Endothelial cell (in vitro differentiated cells): ENCODE results near the gene JPH4. TPM values are rescaled to one million over a fixed set of nuclear protein-coding genes. Genes with fewer than 3 reads are reported as not detected.
A peak's percentile ranks its signal among the peaks of the same experiment; 100 is the strongest.

Experiments
- DNase-seq: peaks from one replicate; pipeline ENCODE4 v3.0.0; 2021; ENCODE audit warnings: low spot score
- H3K27ac Mint-ChIP-seq: one replicate; pipeline ENCODE4 v1.8.0; 2021; ENCODE audit warnings: mixed read lengths, inconsistent platforms; ENCODE audit not compliant: unreplicated experiment
- H3K27me3 Mint-ChIP-seq: one replicate; pipeline ENCODE4 v1.8.0; 2021; ENCODE audit warnings: mild to moderate bottlenecking, moderate library complexity, mixed read lengths, inconsistent platforms; ENCODE audit not compliant: unreplicated experiment
- H3K36me3 Mint-ChIP-seq: one replicate; pipeline ENCODE4 v1.8.0; 2021; ENCODE audit warnings: mild to moderate bottlenecking, low read depth, mixed read lengths, inconsistent platforms; ENCODE audit not compliant: unreplicated experiment
- H3K4me1 Mint-ChIP-seq: one replicate; pipeline ENCODE4 v1.8.0; 2021; ENCODE audit warnings: mild to moderate bottlenecking, mixed read lengths, inconsistent platforms; ENCODE audit not compliant: unreplicated experiment
- H3K4me3 Mint-ChIP-seq: one replicate; pipeline ENCODE4 v1.8.0; 2021; ENCODE audit warnings: mild to moderate bottlenecking, mixed read lengths, inconsistent platforms; ENCODE audit not compliant: unreplicated experiment
- H3K9me3 Mint-ChIP-seq: one replicate; pipeline ENCODE4 v1.8.0; 2021; ENCODE audit warnings: mixed read lengths, inconsistent platforms; ENCODE audit not compliant: unreplicated experiment
- total RNA-seq: library from RNA; stranded (reverse); fragmentation: NEBNext Ultra II Directional; extraction: Animal tissue kit (Norgen Biotek cat#: 25700); gene quantifications from one replicate; pipeline ENCODE4 v1.2.1, GENCODE V29; 2021; ENCODE audit not compliant: unreplicated experiment
- TF ChIP-seq, protein P1 (sequence below): fragments of 200-600 bp; sonication (generic); IDR thresholded peaks from one replicate; pipeline ENCODE4 v1.5.0; 2021; ENCODE audit warnings: antibody characterized with exemption; ENCODE audit not compliant: unreplicated experiment

Gene JPH4
- total RNA-seq, 1 donor from 2014 or later, result 0.64 TPM

DNA sequence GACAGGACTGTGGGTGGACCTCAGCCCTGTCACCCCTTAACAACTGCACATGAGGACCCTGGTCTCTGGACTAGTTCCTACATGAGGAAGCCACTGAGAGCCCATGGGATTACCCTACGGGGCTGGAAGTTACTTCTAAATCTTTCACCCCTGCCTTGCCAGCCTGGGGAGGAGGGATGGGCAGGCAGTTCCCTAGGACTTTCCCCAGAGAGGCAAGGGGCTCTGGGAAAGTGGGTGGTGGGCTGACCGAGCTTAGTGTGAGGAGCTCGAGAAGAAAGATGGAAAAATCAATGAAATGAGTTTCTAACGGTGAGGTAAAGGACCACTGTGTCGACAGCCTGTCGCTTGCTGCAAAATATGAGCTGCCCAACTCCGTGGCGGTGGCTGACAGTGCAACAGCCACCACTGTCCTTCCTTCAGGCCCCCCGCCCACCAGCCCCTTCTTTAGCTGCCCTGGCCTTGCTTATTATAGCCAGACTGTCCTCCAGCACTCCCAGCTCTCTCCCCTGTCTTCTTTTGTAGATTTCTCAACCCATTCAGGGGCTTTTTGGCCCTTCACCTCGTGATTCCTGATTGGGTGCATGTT lies 32.0 kb downstream of the JPH4 start:
- H3K36me3 Mint-ChIP-seq, result no peaks in the 10 kb centered on the region
- peaks cover 1% of the 10 kb centered on the region for H3K27me3 Mint-ChIP-seq
- H3K4me3 Mint-ChIP-seq, result no peak overlapping the region
- TF ChIP-seq, protein P1, sequence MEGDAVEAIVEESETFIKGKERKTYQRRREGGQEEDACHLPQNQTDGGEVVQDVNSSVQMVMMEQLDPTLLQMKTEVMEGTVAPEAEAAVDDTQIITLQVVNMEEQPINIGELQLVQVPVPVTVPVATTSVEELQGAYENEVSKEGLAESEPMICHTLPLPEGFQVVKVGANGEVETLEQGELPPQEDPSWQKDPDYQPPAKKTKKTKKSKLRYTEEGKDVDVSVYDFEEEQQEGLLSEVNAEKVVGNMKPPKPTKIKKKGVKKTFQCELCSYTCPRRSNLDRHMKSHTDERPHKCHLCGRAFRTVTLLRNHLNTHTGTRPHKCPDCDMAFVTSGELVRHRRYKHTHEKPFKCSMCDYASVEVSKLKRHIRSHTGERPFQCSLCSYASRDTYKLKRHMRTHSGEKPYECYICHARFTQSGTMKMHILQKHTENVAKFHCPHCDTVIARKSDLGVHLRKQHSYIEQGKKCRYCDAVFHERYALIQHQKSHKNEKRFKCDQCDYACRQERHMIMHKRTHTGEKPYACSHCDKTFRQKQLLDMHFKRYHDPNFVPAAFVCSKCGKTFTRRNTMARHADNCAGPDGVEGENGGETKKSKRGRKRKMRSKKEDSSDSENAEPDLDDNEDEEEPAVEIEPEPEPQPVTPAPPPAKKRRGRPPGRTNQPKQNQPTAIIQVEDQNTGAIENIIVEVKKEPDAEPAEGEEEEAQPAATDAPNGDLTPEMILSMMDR, result no peak
- H3K9me3 Mint-ChIP-seq, result no peaks in the 10 kb centered on the region
- DNase-seq, result no peak
- H3K27ac Mint-ChIP-seq, result no peak overlapping the region
- H3K4me1 Mint-ChIP-seq, result peaks cover 17% of the 10 kb centered on the region

DNA sequence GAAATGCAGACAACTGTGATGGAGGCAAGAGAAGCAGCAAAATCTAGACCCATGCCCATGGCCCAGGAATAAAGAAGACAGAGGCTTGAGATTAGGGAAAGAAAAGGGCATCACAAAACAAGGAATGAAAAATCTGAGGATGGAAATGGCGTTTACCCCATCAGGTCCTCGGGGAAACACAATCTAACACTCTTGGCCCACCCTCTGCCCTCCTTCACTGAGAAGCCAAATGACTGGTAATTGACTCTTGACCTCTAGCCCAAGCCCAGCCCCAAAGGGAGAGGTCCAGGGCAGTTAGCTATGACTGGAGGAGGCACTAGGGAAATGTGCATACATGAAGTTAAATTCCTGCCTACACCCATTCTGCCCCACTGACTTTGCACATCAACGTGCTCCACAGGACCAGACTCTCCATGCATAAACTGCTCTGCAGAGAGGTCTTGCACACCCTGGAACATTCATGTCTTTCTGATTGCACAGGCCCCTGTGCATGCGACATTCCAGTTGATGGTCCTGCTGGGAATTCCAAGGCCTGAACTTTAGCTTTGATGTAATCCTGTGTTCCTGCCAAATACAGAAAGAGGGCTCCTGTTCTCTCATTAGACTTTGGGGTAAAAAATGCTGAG lies 32.7 kb downstream of the JPH4 start:
- Mint-ChIP-seq H3K27me3 (peaks cover 4% of the 10 kb centered on the region), H3K36me3 (no peaks in the 10 kb centered on the region), H3K4me3 (no peak overlapping the region), H3K9me3 (no peaks in the 10 kb centered on the region), H3K27ac (peak overlapping the region; percentile 39), H3K4me1 (peaks cover 17% of the 10 kb centered on the region)
- no peak for DNase-seq
- TF ChIP-seq, protein P1, result no peak

DNA sequence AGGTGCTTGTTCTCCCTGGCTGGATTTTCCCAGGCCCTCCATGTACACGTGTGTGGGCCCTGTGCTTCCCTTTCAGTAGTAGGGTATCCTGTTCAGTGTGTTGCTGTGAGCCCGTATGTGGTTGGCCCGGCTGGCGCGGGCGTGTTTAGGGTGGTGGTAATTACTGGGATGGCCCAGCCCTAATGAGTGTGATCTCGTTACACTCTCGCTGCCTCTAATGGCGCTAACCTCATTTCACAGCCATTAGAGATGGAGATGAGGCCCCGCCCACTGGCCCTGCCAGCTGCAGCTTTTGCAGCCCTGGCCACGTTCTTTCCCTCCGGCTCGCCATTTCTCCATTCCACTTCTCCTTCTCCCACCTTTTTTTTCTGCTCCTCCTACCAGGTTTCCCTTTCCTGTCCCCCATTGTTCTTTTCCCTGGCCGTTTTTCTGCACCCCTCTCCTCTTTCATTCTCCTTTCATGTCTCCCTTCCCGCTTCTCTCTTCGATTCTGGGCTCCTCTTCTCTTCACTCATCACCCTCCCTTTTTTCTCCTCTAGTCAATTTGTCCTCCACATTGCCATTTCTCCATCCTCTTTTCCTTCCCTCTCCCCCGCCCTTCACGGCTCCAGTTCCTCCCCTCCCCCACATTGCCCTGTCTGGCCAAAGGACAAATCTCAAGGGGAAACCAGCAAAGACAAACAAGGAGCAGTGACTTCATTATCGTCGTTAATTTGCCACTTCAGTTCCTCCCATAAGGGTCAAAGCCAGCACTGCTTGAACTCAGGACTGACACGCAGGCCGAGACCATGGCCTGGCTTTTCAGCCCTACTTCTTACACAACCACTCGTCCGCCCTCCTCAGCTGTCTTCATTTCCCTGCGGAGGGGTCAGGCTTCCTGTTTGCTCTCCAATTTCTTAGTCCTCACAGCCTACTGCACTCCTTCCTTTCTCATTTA lies 33.8 kb downstream of the JPH4 start:
- TF ChIP-seq, protein P1, result no peak
- Mint-ChIP-seq H3K27ac (peak overlapping the region; percentile 55), H3K36me3 (no peaks in the 10 kb centered on the region), H3K27me3 (peaks cover 4% of the 10 kb centered on the region), H3K9me3 (no peaks in the 10 kb centered on the region), H3K4me1 (peaks cover 18% of the 10 kb centered on the region), H3K4me3 (peak overlapping the region; percentile 76)
- no peak for DNase-seq

DNA sequence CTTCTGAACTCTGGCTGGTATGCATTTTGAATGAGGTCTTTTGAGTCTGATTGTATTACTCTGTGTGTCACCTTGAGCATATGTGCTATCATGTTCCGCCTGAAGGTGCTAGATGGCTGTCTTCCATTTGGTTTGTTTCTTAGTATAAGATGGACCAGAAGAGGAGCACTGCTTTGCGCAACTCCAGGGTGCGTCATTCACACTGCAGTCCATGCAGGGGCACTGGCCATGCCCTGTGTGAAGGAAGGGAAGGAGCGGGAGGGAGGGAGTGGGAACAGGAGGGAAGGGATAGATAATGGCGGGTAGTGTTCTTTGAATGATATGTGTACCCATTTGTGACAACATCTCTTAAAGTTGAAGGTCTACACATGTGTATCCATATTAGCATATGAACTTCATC lies 35.2 kb downstream of the JPH4 start:
- peaks cover 4% of the 10 kb centered on the region for H3K36me3 Mint-ChIP-seq
- peaks cover 4% of the 10 kb centered on the region for H3K27me3 Mint-ChIP-seq
- no peak overlapping the region for H3K27ac Mint-ChIP-seq
- H3K9me3 Mint-ChIP-seq, result no peaks in the 10 kb centered on the region
- H3K4me3 Mint-ChIP-seq, result no peak overlapping the region
- TF ChIP-seq, protein P1, result no peak
- H3K4me1 Mint-ChIP-seq, result peaks cover 32% of the 10 kb centered on the region
- no peak for DNase-seq
